BJ (cell line): ENCODE measurements around the gene GHRL. TPM values are rescaled to one million over a fixed set of nuclear protein-coding genes. Genes with fewer than 3 reads are reported as not detected.

Experiments
- CTCF ChIA-PET: fragments of 350-600 bp; formaldehyde crosslinking; extraction: SDS; loops from one replicate; lab custom pipeline; 2021; ENCODE audit warnings: antibody characterized with exemption, inconsistent platforms; lab: Yijun Ruan, JAX
- POLR2A ChIA-PET: fragments of 300-600 bp; sonication (Branson Sonifier 250); formaldehyde crosslinking; extraction: SDS; loops from one replicate; lab custom pipeline; 2021; ENCODE audit warnings: antibody characterized with exemption; lab: Charles Lee
- DNase-seq: peaks from one replicate; pipeline ENCODE4 v3.0.0-alpha.2; 2011; ENCODE audit warnings: low read depth
- H3K27me3 ChIP-seq: 2 replicates; pipeline ENCODE4 v1.6.0; 2011; ENCODE audit warnings: low read length; ENCODE audit not compliant: control insufficient read depth, insufficient read depth
- H3K36me3 ChIP-seq: 2 replicates; pipeline ENCODE4 v1.5.1; 2011; ENCODE audit warnings: low read length; ENCODE audit not compliant: control insufficient read depth, insufficient read depth
- H3K4me3 ChIP-seq: 2 replicates; pipeline ENCODE4 v1.5.1; 2011; ENCODE audit warnings: low read depth, mild to moderate bottlenecking, control low read depth, low read length
- CTCF ChIP-seq: IDR thresholded peaks from 2 replicates; pipeline ENCODE4 v1.5.1; 2011; ENCODE audit warnings: low read depth, mild to moderate bottlenecking, control low read depth, inconsistent platforms, low read length, moderate library complexity; ENCODE audit not compliant: insufficient read depth
- polyA plus RNA-seq: library from polyadenylated mRNA; depleted of rRNA; stranded (reverse); fragments of >200 nt; gene quantifications from 2 replicates; pipeline ENCODE4 v1.2.3, GENCODE V29; 2011

GHRL gene
- polyA plus RNA-seq, 1 experiment: not detected

- no peaks in the 10 kb centered on the region for H3K27me3 ChIP-seq
- CTCF ChIA-PET: no interaction called here
- DNase-seq: no peak
- no peak for TF ChIP-seq CTCF
- POLR2A ChIA-PET: no interaction called here
- peaks cover 41% of the 10 kb centered on the region for H3K36me3 ChIP-seq
- no peak overlapping the region for H3K4me3 ChIP-seq
Measured at GRCh38 chr3:10315101-10315500, 22.4 kb upstream of the GHRL start.

- TF ChIP-seq CTCF: no peak
Measured at GRCh38 chr3:10312861-10313260, 20.1 kb upstream of the GHRL start.

GRCh38 chr3:10312391-10312790 is 19.6 kb upstream of the GHRL start:
- TF ChIP-seq CTCF: no peak

More at GRCh38 chr3:10312861-10313260, 20.1 kb upstream of the GHRL start:
- POLR2A ChIA-PET: no interaction called here
- H3K4me3 ChIP-seq: no peak overlapping the region
- DNase-seq: no peak
- no peaks in the 10 kb centered on the region for H3K27me3 ChIP-seq
- CTCF ChIA-PET: interaction anchor here (1.3 kb wide), 1 partner anchor 8 kb away, joined by 4 read pairs; the partner anchor contains the start of gene SEC13
- peaks cover 40% of the 10 kb centered on the region for H3K36me3 ChIP-seq

GRCh38 chr3:10311710-10312109 is 19.0 kb upstream of the GHRL start:
- no peak overlapping the region for H3K4me3 ChIP-seq
- ChIA-PET CTCF (interaction anchor here (1.3 kb wide), 1 partner anchor 9 kb away, joined by 4 read pairs; the partner anchor contains the start of gene SEC13), POLR2A (no interaction called here)
- no peaks in the 10 kb centered on the region for H3K27me3 ChIP-seq
- TF ChIP-seq CTCF: no peak
- no peak for DNase-seq
- peaks cover 37% of the 10 kb centered on the region for H3K36me3 ChIP-seq

More at GRCh38 chr3:10312391-10312790, 19.6 kb upstream of the GHRL start:
- ChIA-PET POLR2A (no interaction called here), CTCF (interaction anchor here (1.3 kb wide), 1 partner anchor 8 kb away, joined by 4 read pairs; the partner anchor contains the start of gene SEC13)
- no peak for DNase-seq
- H3K36me3 ChIP-seq: peaks cover 39% of the 10 kb centered on the region
- H3K4me3 ChIP-seq: no peak overlapping the region
- no peaks in the 10 kb centered on the region for H3K27me3 ChIP-seq

- ChIA-PET CTCF (no interaction called here), POLR2A (no interaction called here)
- H3K4me3 ChIP-seq: no peak overlapping the region
- H3K36me3 ChIP-seq: peaks cover 32% of the 10 kb centered on the region
- no peak for TF ChIP-seq CTCF
- no peaks in the 10 kb centered on the region for H3K27me3 ChIP-seq
- no peak for DNase-seq
Measured at GRCh38 chr3:10310578-10310977, 17.8 kb upstream of the GHRL start.
